ENCODE measurements around the gene POLN.

DNA sequence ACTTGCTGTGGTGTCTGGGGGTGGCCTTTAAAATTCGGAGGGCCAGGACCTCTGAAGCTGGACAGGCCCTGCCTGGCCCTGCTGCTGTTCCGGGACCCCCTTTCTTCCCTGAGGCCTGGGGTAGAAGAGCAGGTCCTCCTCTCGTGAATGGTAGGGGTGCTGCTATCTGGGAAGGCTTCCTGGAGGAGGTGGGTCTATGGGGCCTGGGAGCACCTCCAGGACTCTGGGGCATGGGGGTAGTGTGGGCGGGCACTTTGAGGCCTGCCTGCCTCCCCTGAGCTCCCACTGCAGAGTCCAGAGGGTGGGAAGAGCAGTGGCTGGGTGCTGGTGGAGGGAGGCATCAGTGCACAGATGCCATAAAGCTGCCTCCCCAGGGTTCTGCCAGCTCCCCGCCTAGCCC, 24.9 kb upstream of the POLN start:
- TF ChIP-seq, protein P1, sequence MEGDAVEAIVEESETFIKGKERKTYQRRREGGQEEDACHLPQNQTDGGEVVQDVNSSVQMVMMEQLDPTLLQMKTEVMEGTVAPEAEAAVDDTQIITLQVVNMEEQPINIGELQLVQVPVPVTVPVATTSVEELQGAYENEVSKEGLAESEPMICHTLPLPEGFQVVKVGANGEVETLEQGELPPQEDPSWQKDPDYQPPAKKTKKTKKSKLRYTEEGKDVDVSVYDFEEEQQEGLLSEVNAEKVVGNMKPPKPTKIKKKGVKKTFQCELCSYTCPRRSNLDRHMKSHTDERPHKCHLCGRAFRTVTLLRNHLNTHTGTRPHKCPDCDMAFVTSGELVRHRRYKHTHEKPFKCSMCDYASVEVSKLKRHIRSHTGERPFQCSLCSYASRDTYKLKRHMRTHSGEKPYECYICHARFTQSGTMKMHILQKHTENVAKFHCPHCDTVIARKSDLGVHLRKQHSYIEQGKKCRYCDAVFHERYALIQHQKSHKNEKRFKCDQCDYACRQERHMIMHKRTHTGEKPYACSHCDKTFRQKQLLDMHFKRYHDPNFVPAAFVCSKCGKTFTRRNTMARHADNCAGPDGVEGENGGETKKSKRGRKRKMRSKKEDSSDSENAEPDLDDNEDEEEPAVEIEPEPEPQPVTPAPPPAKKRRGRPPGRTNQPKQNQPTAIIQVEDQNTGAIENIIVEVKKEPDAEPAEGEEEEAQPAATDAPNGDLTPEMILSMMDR (optimal IDR thresholded peaks at IDR 0.05 in 1 of 3, IDR thresholded peaks at IDR 0.05 in 1 of 3, conservative IDR thresholded peaks at IDR 0.05 in 1 of 3; ENCODE audit: extremely low read depth in 1 of 3, insufficient read depth in 2 of 3, low read length in 3 of 3): no peak
- no peak for TF ChIP-seq EZH2 (IDR thresholded peaks at IDR 0.05; ENCODE audit: low read length)

Measured in keratinocyte (primary cell).